HG02852 (cell line): ENCODE data around the gene STAG2.
A peak's percentile ranks its signal among the peaks of the same experiment; 100 is the strongest.
"Not testable (repeated sequence)": the region's sequence is repeated elsewhere in the genome, so short reads cannot be mapped to it uniquely, and the experiment has no call there.

ENCODE experiments used
- ATAC-seq: cut with Tn5 transposase; IDR thresholded peaks from one replicate; pipeline ENCODE4 v1.9.1; 2021; ENCODE audit warnings: mild to moderate bottlenecking, moderate library complexity; ENCODE audit not compliant: unreplicated experiment

The STAG2 gene

DNA sequence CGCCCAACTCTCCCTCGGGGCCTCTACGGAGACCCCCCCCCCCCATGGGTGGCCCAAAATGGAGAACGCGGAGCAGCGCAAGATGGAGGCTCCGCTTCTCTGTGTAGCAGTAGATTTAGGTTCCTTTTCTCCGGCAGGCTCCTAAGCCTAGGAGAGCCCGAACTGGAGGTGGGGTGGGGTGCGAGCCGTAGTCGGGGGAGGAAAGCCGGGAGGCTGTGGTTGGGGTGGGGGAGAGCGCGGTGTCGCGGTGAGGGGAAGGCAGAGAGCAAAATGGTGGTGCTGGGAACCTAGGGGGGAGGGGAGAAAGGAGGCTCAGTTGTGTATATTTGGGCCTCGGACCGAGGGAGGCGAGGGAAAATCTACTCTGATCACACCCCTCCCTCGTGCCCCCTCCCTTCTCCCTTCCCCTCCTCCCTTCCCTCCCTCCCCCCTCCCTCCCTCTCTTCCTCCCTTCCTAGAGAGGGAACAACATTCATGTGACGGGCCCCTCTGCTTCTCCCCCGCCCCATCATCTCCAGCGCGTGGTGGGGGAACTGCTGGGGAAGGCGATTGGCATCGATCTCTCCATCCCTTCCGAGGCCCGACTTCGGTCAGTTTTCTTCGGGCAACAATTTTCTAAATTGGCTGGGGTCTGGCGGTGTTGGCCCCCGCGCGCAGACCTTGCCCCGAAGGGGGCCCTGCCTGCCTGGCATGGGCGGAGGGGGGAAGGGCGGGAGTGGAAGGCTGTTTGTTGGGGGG, at the start of gene STAG2:
TSS of gene STAG2 (plus strand) at position 439 of the 738 bp plus-strand sequence. CDS start 60,922 bp downstream, outside the sequence.
- ATAC-seq = no peak

GRCh38 chrX:123917069-123917468, 44.4 kb upstream of the STAG2 start:
- ATAC-seq = no peak

- no peak for ATAC-seq
Observed at GRCh38 chrX:123918106-123918721, 43.3 kb upstream of the STAG2 start.

GRCh38 chrX:123920105-123920785, 41.3 kb upstream of the STAG2 start:
- ATAC-seq = no peak

DNA sequence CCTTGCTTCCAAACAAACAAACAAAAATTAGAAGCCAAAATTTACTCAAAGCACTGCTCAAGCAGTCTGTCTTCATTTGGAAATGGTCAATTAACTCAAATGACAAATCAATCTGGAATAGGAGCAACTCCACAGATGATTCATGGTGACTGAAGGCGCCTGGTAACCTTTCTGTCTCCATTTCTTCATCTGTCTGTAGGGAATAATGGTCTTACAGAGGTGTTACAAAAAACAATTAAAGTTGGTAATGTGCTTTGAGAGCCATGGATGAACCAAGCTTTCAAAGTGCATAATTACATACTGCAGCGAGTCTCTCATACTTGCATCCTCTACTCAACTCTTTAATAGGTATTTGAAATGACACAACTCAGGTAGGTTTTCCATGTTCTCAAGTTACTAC, 38.3 kb upstream of the STAG2 start:
- no peak for ATAC-seq

- ATAC-seq = no peak
Observed at GRCh38 chrX:123924186-123924585, 37.3 kb upstream of the STAG2 start.

DNA sequence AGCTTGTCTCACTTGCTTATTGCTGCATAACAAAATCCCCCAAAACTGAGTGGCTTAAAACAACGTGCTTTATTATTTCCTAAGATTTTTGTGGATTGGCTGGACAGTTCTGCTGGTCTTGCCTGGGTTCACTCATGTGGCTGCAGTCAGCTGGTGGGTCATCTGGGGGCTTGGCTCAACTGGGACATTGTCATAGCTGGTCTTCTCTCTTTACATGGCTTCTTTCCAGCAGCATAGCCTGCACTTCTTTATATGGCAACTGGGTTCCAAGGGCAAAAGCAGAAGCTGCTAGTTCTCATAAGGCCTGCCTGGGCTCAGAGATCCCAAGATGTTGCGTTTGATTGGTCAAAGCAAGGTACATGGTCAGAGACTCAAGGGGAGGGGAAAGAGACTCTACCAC, 33.7 kb upstream of the STAG2 start:
- ATAC-seq = no peak

GRCh38 chrX:123932055-123932454, 29.5 kb upstream of the STAG2 start:
- not testable (repeated sequence) for ATAC-seq

- ATAC-seq = no peak
Observed at GRCh38 chrX:123943074-123943473, 18.4 kb upstream of the STAG2 start.

GRCh38 chrX:123943488-123943887, 18.0 kb upstream of the STAG2 start:
- no peak for ATAC-seq

- ATAC-seq = no peak
Observed at GRCh38 chrX:123949846-123950245, 11.7 kb upstream of the STAG2 start.

DNA sequence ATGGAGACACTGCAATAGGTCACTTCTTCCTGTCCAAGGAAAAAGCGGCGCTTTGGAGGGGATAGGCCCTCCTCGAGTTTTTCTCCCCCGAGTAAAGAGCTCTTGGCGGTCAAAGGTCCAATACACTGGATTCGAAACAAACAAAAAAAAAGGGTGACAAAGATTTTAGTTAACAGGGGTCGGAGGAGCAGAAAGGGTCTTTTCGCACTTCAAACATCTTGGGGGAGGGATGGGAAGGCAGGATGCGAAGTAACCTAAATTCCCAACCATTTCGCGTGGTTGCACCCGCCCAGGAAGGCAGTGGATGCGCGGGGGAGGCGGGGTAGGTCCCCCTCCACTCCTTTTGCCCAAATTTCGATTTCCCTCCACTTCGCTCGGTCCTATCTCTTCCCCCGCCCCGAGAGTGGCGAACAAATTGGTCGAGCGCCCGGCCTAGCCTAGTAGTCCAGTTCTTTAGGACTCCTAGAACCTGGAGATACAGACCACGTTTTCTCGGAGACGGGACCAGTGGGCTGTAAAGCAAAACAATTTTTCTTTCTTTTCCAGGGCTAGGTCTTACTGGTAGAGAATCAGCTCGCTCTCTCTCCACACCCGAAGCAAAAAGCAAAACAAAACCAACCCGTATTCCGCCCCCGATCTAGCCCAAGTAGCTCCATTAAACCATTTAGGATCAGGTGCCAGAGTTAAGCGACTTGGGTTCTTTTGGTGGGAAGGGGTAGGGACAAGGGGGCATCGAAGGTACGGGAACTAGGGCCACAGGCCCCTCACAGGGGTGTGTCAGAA, 2.0 kb upstream of the STAG2 start:
- no peak for ATAC-seq

GRCh38 chrX:123960956-123961267, 594 bp upstream of the STAG2 start:
- no peak for ATAC-seq

GRCh38 chrX:123962006-123962467, 531 bp downstream of the STAG2 start:
- ATAC-seq = no peak

GRCh38 chrX:123962794-123963373, 1.4 kb downstream of the STAG2 start:
- peak; percentile 64 for ATAC-seq

DNA sequence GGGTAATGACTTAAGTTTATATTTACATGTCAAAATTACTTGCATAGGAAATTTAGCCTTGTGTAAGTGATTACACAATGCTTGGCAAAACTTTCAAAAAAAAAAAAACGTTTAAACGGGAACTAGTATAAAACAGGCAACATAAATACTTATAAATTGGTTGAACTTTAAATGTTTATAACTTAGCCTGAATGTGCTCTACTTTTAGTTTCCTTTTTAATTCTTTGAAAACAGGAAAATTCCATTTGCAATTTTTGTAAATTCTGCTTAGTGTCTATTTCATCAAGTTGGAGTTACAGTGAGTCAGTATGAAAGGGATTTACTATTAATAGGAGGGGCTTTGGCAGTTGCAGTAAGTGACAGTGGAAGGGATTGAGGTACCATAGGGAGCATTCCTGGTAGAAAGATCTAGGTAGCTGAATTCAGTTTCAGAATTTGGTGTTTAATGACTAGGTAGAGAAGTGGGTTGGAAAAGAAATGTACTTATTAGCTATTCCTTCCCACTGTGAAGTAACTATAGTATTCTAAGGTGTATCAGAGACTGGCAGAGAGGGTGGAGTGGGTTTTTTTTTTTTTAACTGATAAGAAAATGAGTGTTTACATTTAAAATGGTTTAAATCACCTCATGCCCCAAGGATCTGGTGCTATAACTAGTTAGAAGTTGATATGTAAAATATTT, 2.8 kb downstream of the STAG2 start:
- ATAC-seq = no peak

GRCh38 chrX:123965712-123966111, 4.2 kb downstream of the STAG2 start:
- ATAC-seq = no peak

GRCh38 chrX:123967497-123967896, 6.0 kb downstream of the STAG2 start:
- ATAC-seq = no peak

DNA sequence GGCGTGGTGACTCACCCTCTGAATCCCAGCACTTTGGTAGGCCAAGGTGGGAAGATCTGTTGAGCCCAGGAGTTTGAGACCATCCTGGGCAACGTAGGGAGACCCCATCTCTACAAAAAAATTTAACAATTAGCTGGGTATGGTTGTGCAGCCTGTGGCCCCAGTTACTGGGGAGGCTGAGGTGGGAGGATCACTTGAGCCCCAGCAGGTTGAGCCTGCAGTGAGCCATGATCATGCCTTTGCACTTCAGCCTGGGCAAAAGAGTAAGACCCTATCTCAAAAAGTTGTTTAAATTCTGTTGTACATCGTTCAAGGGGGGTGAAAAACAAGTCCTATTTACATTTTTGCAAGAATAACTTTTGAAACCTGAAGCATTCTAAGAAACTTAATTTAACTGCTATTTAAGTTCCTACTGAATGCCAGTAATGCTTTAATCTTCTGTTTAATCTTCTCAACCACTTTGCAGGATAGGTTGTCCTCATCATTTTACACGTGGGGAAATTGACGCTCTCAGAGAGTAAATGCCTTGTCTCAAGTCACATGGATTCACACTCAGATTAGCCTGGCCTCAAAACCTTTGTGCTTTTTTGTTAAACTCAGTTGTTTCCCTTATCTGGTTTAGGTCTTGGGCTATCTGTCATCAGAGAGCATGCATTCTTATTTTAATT, 7.0 kb downstream of the STAG2 start:
- no peak for ATAC-seq

DNA sequence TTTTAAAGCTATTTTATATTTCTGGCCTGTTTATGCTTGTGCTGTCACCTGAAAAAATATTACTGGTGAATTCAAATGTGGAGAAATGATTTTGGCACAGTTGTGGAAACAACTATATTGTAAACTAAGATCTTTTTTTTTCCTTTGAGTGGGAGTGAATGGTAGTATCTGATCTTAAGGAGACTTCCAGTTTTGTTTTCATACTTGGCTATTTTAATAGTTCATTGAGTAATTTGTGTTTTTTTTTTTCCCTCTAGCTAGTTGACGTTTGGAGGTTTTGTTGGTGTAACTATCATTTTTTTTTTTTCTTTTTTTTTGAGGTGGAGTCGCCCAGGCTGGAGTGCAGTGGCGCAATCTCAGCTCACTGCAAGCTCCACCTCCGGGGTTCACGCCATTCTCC, 10.5 kb downstream of the STAG2 start:
- ATAC-seq = no peak
